IgD-negative memory B cell (primary cell): ENCODE measurements around the gene DDX25. TPM values are rescaled to one million over a fixed set of nuclear protein-coding genes. Genes with fewer than 3 reads are reported as not detected.

ENCODE experiments used
- H3K27ac Mint-ChIP-seq, 3 donors: one replicate each; pipeline ENCODE4 v1.8.0; 2020 to 2022; ENCODE audit warnings: mild to moderate bottlenecking in 3 of 3, mixed read lengths in 3 of 3, moderate library complexity in 1 of 3
- H3K27me3 Mint-ChIP-seq: one replicate; pipeline ENCODE4 v1.8.0; 2021; ENCODE audit warnings: mixed read lengths
- H3K36me3 Mint-ChIP-seq: one replicate; pipeline ENCODE4 v1.8.0; 2020; ENCODE audit warnings: mild to moderate bottlenecking, mixed read lengths
- H3K4me1 Mint-ChIP-seq, 3 donors: one replicate each; pipeline ENCODE4 v1.8.0; 2020 to 2022; ENCODE audit warnings: mixed read lengths in 3 of 3, mild to moderate bottlenecking in 1 of 3
- H3K4me3 Mint-ChIP-seq, 4 donors: one replicate each; pipeline ENCODE4 v1.8.0; 2020 to 2022; ENCODE audit warnings: mild to moderate bottlenecking in 4 of 4, mixed read lengths in 4 of 4, moderate library complexity in 3 of 4
- H3K9me3 Mint-ChIP-seq, 3 donors: one replicate each; pipeline ENCODE4 v1.8.0; 2020 to 2021; ENCODE audit warnings: mixed read lengths in 3 of 3, mild to moderate bottlenecking in 1 of 3
- polyA plus RNA-seq: library from polyadenylated mRNA; unstranded; fragments of 300-500 nt; fragmentation: Illumina TruSeq; gene quantifications from one replicate; pipeline ENCODE4 v1.2.3, GENCODE V29; 2021

Gene DDX25
- polyA plus RNA-seq, 1 donor from 2014 or later = 0.08 TPM

- peaks cover 0 to 2% (median 0%) of the 10 kb centered on the region in 3 donors for H3K4me1 Mint-ChIP-seq
- peaks cover 7% of the 10 kb centered on the region for H3K27me3 Mint-ChIP-seq
- H3K36me3 Mint-ChIP-seq = no peaks in the 10 kb centered on the region
- no peaks in the 10 kb centered on the region for H3K9me3 Mint-ChIP-seq
- no peak overlapping the region for H3K27ac Mint-ChIP-seq
- H3K4me3 Mint-ChIP-seq = no peak overlapping the region
These were observed 44.2 kb downstream of the DDX25 start for GRCh38 chr11:125948278-125949051.

DNA sequence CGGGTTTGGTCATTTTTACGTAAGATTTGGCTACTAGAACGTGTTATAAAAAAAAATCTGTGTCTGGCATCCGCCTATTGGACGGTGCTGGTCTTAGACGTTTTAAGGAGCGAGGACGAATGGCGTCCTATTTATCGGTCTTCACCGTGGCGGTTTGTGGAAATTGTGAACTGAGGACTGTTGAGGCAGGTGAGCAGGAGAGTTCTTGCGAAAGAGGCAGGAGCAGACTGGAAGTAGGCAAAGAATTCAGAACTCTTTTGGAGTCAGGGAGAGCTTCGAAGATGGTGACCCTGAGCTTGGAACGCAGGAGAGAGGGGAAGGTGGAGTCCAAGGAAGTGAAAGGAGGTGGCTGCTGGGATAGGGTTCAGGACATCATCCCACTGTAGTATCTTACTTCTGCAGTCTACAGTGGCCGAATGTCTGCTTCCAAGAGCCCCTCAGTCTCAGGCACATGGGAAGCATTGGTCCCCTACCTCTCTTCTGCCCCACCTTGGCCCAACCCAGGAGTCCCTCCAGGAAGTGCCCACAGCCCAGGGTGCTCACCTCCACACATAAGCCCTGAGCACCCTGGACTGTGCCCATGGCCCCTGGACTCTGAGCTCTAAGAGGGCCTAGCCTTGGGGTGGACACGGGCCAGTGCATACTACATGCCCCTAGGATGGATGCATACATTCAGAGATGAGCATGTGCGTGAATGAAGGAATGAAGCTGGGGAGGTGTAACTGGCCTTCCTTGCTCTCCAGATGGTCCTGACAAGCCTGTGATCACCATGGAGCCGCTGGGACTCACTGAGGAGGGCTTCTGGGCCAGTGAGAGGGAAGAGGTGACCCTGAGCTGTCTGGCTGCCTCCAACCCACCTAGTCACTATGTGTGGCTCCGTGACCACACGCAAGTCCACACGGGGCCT lies 45.2 kb downstream of the DDX25 start:
- peaks cover 4% of the 10 kb centered on the region for H3K27me3 Mint-ChIP-seq
- H3K4me3 Mint-ChIP-seq = peak overlapping the region in 1 of 4 donors; percentile 28
- no peaks in the 10 kb centered on the region for H3K9me3 Mint-ChIP-seq
- peaks cover 0 to 2% (median 0%) of the 10 kb centered on the region in 3 donors for H3K4me1 Mint-ChIP-seq
- H3K27ac Mint-ChIP-seq = no peak overlapping the region
- H3K36me3 Mint-ChIP-seq = no peaks in the 10 kb centered on the region

GRCh38 chr11:125950178-125950490 lies 45.8 kb downstream of the DDX25 start:
- no peak overlapping the region for H3K4me3 Mint-ChIP-seq
- H3K27me3 Mint-ChIP-seq = peaks cover 5% of the 10 kb centered on the region
- peaks cover 0 to 2% (median 0%) of the 10 kb centered on the region in 3 donors for H3K4me1 Mint-ChIP-seq
- H3K27ac Mint-ChIP-seq = no peak overlapping the region
- H3K36me3 Mint-ChIP-seq = no peaks in the 10 kb centered on the region
- H3K9me3 Mint-ChIP-seq = no peaks in the 10 kb centered on the region

GRCh38 chr11:125950696-125951651 lies 46.7 kb downstream of the DDX25 start:
- Mint-ChIP-seq H3K27me3 (peaks cover 5% of the 10 kb centered on the region), H3K27ac (peak overlapping the region in 1 of 3 donors; percentile 57), H3K36me3 (no peaks in the 10 kb centered on the region), H3K4me3 (no peak overlapping the region), H3K9me3 (no peaks in the 10 kb centered on the region), H3K4me1 (peaks cover 0 to 2% (median 0%) of the 10 kb centered on the region in 3 donors)

DNA sequence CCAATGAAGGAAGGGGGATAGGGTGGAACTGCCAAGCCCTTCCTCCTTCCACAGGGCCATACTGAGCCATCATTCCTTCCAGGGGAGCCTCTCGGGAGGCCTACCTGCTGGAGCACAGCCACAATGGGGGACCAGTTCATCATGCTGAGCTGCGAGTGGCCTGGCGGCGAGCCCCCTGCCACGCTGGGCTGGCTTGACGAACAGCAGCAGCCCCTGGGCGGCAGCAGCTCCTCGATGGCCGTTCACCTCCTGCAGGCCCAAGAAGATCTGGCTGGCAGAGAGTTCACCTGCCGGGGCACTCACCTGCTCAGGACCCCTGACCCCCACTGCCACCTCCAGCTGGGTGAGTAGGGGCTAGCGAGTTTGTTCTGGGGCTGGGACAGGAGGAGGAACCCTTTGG lies 47.4 kb downstream of the DDX25 start:
- Mint-ChIP-seq H3K27me3 (peaks cover 6% of the 10 kb centered on the region), H3K9me3 (no peaks in the 10 kb centered on the region), H3K36me3 (no peaks in the 10 kb centered on the region), H3K27ac (peak overlapping the region in 1 of 3 donors; percentile 12), H3K4me1 (peaks cover 0 to 2% (median 0%) of the 10 kb centered on the region in 3 donors), H3K4me3 (no peak overlapping the region)

GRCh38 chr11:125952559-125952958 lies 48.3 kb downstream of the DDX25 start:
- Mint-ChIP-seq H3K4me1 (peaks cover 0 to 4% (median under 1%) of the 10 kb centered on the region in 3 donors), H3K9me3 (no peaks in the 10 kb centered on the region), H3K36me3 (no peaks in the 10 kb centered on the region), H3K27ac (no peak overlapping the region), H3K4me3 (no peak overlapping the region), H3K27me3 (peaks cover 4% of the 10 kb centered on the region)

DNA sequence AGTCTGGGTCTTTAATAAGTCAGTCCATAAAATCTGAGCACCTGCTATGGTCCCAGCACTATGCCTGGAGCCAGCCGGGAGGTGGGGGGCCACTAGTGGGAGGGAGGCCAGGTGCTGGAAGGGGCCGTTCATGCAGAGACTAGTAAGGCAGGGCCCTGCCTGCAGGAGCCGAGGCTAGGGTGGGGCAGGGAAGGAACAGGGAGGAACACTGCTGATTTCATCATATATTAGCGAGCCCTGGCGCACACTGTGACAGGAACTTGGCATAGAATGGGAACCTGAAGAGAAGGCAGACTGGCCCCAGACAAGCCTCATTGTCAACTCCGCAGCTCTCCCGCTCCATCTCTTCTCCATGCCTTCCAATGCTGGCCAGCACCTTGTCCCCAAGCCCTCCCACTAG lies 48.7 kb downstream of the DDX25 start:
- H3K27ac Mint-ChIP-seq = no peak overlapping the region
- no peaks in the 10 kb centered on the region for H3K9me3 Mint-ChIP-seq
- H3K27me3 Mint-ChIP-seq = peaks cover 4% of the 10 kb centered on the region
- H3K36me3 Mint-ChIP-seq = no peaks in the 10 kb centered on the region
- H3K4me1 Mint-ChIP-seq = peaks cover 0 to 6% (median 3%) of the 10 kb centered on the region in 3 donors
- no peak overlapping the region for H3K4me3 Mint-ChIP-seq

DNA sequence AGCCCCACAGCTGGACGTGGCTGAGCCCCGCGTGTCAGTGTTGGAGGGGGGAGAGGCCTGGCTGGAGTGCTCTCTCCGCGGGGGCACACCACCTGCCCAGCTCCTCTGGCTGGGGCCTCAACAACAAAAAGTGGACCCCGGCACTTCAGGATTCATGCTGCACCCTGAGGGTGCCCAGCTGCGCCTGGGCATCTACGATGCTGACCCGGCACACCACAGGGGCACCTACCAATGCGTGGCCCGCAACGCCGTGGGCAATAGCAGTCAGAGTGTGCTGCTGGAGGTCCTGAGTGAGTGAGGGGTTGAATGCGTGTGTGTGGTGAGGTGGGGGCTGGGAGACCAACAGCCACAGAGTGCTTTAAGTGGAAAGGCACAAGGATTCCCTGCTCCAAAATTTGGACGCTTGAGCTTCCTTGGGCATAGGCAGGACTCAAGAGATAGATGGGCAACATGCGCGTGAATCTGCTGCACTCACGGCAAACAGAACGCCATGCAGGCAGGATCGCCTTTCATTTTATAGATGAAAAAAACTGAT lies 49.2 kb downstream of the DDX25 start:
- H3K27ac Mint-ChIP-seq = peak overlapping the region in 1 of 3 donors; percentile 35
- H3K9me3 Mint-ChIP-seq = no peaks in the 10 kb centered on the region
- H3K4me3 Mint-ChIP-seq = no peak overlapping the region
- peaks cover 4% of the 10 kb centered on the region for H3K27me3 Mint-ChIP-seq
- peaks cover 0 to 6% (median 3%) of the 10 kb centered on the region in 3 donors for H3K4me1 Mint-ChIP-seq
- no peaks in the 10 kb centered on the region for H3K36me3 Mint-ChIP-seq

DNA sequence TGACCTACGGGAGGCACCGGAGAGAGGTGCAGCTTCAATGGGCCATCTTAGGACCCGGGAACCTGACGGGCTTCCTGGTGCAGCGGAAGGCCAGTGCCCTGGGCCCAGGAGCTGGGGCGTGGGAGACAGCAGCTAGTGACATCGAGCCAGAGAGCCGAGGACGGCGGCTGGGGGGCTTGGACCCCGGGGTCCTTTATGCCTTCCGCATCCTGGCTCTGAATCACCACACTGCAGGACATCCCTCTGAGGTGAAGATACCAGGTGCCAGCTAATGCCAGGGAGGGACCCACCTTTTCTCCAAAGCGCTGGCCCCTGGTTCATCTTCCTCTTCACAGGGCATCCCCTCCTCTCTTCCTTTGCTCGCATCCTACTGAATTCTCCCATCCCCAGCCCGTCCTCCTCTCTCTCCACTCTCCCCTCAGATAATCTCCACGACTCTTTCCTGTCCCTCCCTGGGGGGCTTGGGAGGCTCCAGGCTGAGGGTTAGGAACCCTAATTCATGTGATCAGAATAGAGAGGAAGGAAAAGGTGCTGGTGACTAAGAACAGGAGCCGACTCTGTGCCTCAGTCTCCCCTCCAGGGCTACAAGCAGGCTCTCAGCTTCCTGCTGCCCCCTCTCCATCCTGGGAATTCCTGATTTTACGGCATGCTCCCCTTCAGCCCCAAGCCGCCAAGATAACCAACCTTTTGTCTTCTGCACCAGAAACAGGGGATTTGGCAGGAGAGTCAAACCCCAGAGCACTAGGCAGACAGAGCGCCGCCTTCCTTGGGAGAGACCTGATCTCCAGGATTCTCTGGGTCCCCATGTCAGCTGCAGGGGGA lies 50.0 kb downstream of the DDX25 start:
- no peak overlapping the region for H3K4me3 Mint-ChIP-seq
- H3K4me1 Mint-ChIP-seq = peaks cover 0 to 5% (median 3%) of the 10 kb centered on the region in 3 donors
- peaks cover 4% of the 10 kb centered on the region for H3K27me3 Mint-ChIP-seq
- H3K27ac Mint-ChIP-seq = peak overlapping the region in 1 of 3 donors; percentile 35
- no peaks in the 10 kb centered on the region for H3K9me3 Mint-ChIP-seq
- H3K36me3 Mint-ChIP-seq = no peaks in the 10 kb centered on the region

GRCh38 chr11:125954945-125955640 lies 50.8 kb downstream of the DDX25 start:
- Mint-ChIP-seq H3K36me3 (no peaks in the 10 kb centered on the region), H3K27ac (no peak overlapping the region), H3K27me3 (peaks cover 4% of the 10 kb centered on the region), H3K9me3 (no peaks in the 10 kb centered on the region), H3K4me3 (no peak overlapping the region), H3K4me1 (peaks cover 0 to 4% (median 3%) of the 10 kb centered on the region in 3 donors)

DNA sequence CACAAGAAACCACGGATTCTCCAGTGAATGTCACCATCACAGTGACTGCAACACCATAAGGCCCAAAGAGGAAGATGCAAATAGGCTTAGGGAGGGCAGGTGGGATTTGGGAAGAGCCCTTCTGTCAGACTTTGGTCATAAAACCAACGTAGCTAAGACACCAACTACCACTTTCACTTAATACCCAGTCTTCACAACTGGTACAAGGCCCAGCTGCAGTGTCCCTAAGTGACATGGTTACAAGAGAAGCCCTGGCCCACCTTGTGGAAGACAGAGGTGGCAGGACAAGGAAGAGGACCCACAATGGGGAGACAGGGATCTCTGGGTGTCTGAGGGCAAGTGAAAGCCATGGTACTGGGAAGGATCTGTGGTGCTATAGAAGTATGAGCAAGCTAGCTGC lies 51.5 kb downstream of the DDX25 start:
- Mint-ChIP-seq H3K4me1 (peaks cover 0 to 4% (median 3%) of the 10 kb centered on the region in 3 donors), H3K9me3 (no peaks in the 10 kb centered on the region), H3K27me3 (peaks cover 4% of the 10 kb centered on the region), H3K36me3 (no peaks in the 10 kb centered on the region), H3K4me3 (no peak overlapping the region), H3K27ac (no peak overlapping the region)

DNA sequence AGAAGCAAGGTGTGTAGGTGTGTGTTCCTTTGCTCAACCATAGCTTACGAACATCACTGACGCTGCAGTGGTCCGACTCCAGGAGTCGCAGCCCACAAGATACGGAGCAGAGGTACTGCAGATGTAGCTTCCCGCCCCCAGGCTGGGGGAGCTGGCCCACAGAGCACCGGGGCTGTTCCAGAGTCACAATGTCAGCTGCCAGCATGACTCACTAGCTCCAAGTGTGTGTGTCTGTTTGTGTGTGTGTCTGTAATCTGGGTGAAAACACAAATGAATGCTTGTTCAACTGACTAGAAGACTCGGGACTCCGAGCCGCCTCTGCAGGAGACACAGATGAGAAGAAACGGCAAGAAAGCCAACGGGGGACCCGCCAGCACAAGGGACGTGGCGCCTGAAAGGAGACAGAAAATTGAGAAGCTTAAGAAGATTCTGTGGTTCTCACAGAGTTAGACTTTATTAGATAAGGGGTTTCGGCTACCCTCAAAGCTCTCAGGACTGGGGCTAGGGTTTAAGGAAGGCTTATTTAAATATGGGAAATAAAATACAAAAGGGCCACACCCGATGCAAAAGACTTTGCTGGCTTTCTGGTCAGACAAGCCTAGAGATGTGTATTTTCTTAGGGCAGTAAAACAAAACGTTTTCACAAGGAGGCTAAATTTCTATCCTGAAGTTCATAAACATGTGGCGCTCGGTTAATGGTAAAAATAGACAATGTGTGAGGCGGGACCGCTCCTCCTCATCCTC lies 52.3 kb downstream of the DDX25 start:
- peaks cover 4% of the 10 kb centered on the region for H3K27me3 Mint-ChIP-seq
- no peak overlapping the region for H3K4me3 Mint-ChIP-seq
- H3K4me1 Mint-ChIP-seq = peaks cover 0 to 4% (median 3%) of the 10 kb centered on the region in 3 donors
- no peaks in the 10 kb centered on the region for H3K9me3 Mint-ChIP-seq
- no peaks in the 10 kb centered on the region for H3K36me3 Mint-ChIP-seq
- no peak overlapping the region for H3K27ac Mint-ChIP-seq
